GM12878 (cell line): ENCODE data around the gene SCAMP1. TPM values are rescaled to one million over a fixed set of nuclear protein-coding genes. Genes with fewer than 3 reads are reported as not detected.

Experiments used
- ATAC-seq: fragments of 200-7000 bp; cut with Tn5 transposase; 3 replicates; pipeline ENCODE4 v1.9.1; 2020; ENCODE audit warnings: mild to moderate bottlenecking, moderate library complexity
- BruUV-seq: library from RNA; stranded (reverse); fragments of 400-500 nt; replicated peaks from 2 replicates; lab custom pipeline; 2021; lab: Mats Ljungman, UMichigan
- CTCF ChIA-PET: fragments of 300-600 bp; sonication (Branson Sonifier 250); formaldehyde crosslinking; extraction: SDS; loops from one replicate; lab custom pipeline; 2021; ENCODE audit warnings: inconsistent platforms; lab: Yijun Ruan, JAX
- POLR2A ChIA-PET: fragments of 350-600 bp; formaldehyde crosslinking; extraction: SDS; loops from one replicate; lab custom pipeline; 2021; ENCODE audit warnings: inconsistent platforms; lab: Charles Lee
- RAD21 ChIA-PET: fragments of 300-600 bp; sonication (Branson Sonifier 250); formaldehyde crosslinking; loops from one replicate; lab custom pipeline; 2023; ENCODE audit warnings: antibody characterized with exemption; ENCODE audit not compliant: unreplicated experiment; lab: Charles Lee
- SMC1A ChIA-PET: fragments of 300-600 bp; sonication (Branson Sonifier 250); formaldehyde crosslinking; loops from one replicate; lab custom pipeline; 2023; ENCODE audit not compliant: unreplicated experiment, uncharacterized antibody; lab: Charles Lee
- DNase-seq: peaks from one replicate; pipeline ENCODE4 v3.0.0-alpha.2; 2011; ENCODE audit warnings: low read depth, low spot score
- FAIRE-seq: peaks from 3 replicates; lab custom pipeline; 2011; peaks lifted over from hg19 to GRCh38; lab: Jason Lieb, UNC
- H2AFZ ChIP-seq: 2 replicates; pipeline ENCODE4 v1.6.0; 2011; ENCODE audit warnings: low read depth, low read length, control low read depth; ENCODE audit not compliant: control insufficient read depth
- H3K27ac ChIP-seq: 2 replicates; pipeline ENCODE4 v1.5.1; 2011; ENCODE audit warnings: control low read depth; ENCODE audit not compliant: control insufficient read depth, insufficient read depth
- H3K27me3 ChIP-seq, 2 experiments: replicated peaks in 1 of 2; 2 replicates each; pipeline versions ENCODE4 v1.6.0 to v1.6.1; 2011; ENCODE audit warnings: low read length in 1 of 2; ENCODE audit not compliant: control insufficient read depth in 2 of 2, insufficient read depth in 2 of 2
- H3K36me3 ChIP-seq, 2 experiments: 2 replicates each; pipeline ENCODE4 v1.5.1; 2011; ENCODE audit warnings: low read length in 1 of 2; ENCODE audit not compliant: control insufficient read depth in 2 of 2, insufficient read depth in 2 of 2
- H3K4me1 ChIP-seq: 2 replicates; pipeline ENCODE4 v1.6.1; 2011; ENCODE audit warnings: mild to moderate bottlenecking, low read length, moderate library complexity, mixed read lengths; ENCODE audit not compliant: control insufficient read depth, insufficient read depth
- H3K4me2 ChIP-seq: 2 replicates; pipeline ENCODE4 v1.6.0; 2011; ENCODE audit warnings: control low read depth; ENCODE audit not compliant: control insufficient read depth, insufficient read depth
- H3K4me3 ChIP-seq: fragments of 200-600 bp; sonication (generic); 2 replicates; pipeline ENCODE4 v1.5.1; 2016
- H3K79me2 ChIP-seq: 2 replicates; pipeline ENCODE4 v1.6.0; 2011; ENCODE audit warnings: low read length; ENCODE audit not compliant: control insufficient read depth, insufficient read depth
- H3K9ac ChIP-seq: 2 replicates; pipeline ENCODE4 v1.8.0; 2011; ENCODE audit warnings: low read length, control low read depth, mixed read lengths; ENCODE audit not compliant: control insufficient read depth, insufficient read depth
- H3K9me3 ChIP-seq: replicated peaks from 3 replicates; pipeline ENCODE4 v1.5.1; 2011; ENCODE audit warnings: mild to moderate bottlenecking, low read length; ENCODE audit not compliant: control insufficient read depth, insufficient read depth
- H4K20me1 ChIP-seq: 2 replicates; pipeline ENCODE4 v1.6.0; 2011; ENCODE audit not compliant: control insufficient read depth, insufficient read depth
- ATF7 ChIP-seq: fragments of 450-650 bp; IDR thresholded peaks from 2 replicates; pipeline ENCODE4 v1.6.1; 2016; ENCODE audit warnings: low read depth, mild to moderate bottlenecking
- CREM ChIP-seq: IDR thresholded peaks from 2 replicates; pipeline ENCODE4 v1.6.1; 2014; ENCODE audit warnings: antibody characterized with exemption, low read depth
- DPF2 ChIP-seq: fragments of 450-650 bp; IDR thresholded peaks from 2 replicates; pipeline ENCODE4 v1.6.1; 2017; ENCODE audit warnings: mild to moderate bottlenecking
- JUNB ChIP-seq: IDR thresholded peaks from 2 replicates; pipeline ENCODE4 v1.6.1; 2016; ENCODE audit warnings: antibody characterized with exemption, mild to moderate bottlenecking
- MEF2A ChIP-seq: IDR thresholded peaks from 2 replicates; pipeline ENCODE4 v1.6.1; 2011; ENCODE audit warnings: low read depth, mild to moderate bottlenecking, low read length, moderate library complexity; ENCODE audit not compliant: insufficient read depth
- RCOR1 ChIP-seq: conservative IDR thresholded peaks from 2 replicates; pipeline ENCODE4 v1.6.1; 2012; ENCODE audit warnings: low read depth, low read length, improper control_type of control experiment
- RFX5 ChIP-seq: IDR thresholded peaks from 2 replicates; pipeline ENCODE4 v1.6.1; 2011; ENCODE audit warnings: low read depth, low read length, improper control_type of control experiment
- SMARCA5 ChIP-seq: fragments of 450-650 bp; IDR thresholded peaks from 2 replicates; pipeline ENCODE4 v1.6.1; 2017; ENCODE audit warnings: mild to moderate bottlenecking
- SUPT20H ChIP-seq: IDR thresholded peaks from 2 replicates; pipeline ENCODE4 v1.6.1; 2011; ENCODE audit warnings: low read depth, mild to moderate bottlenecking, low read length, moderate library complexity, borderline replicate concordance; ENCODE audit not compliant: control insufficient read depth
- ZBED1 ChIP-seq: IDR thresholded peaks from 2 replicates; pipeline ENCODE4 v1.6.1; 2016; ENCODE audit warnings: borderline replicate concordance
- ZBTB11 ChIP-seq: fragments of 450-650 bp; formaldehyde crosslinking; IDR thresholded peaks from 2 replicates; pipeline ENCODE4 v1.5.0; 2022; ENCODE audit warnings: mild to moderate bottlenecking, missing genetic modification characterization
- ZNF384 ChIP-seq: IDR thresholded peaks from 2 replicates; pipeline ENCODE4 v1.6.1; 2012; ENCODE audit warnings: low read depth, mild to moderate bottlenecking, low read length, improper control_type of control experiment, borderline replicate concordance
- ZNF687 ChIP-seq: fragments of 450-650 bp; IDR thresholded peaks from 2 replicates; pipeline ENCODE4 v1.6.1; 2017; ENCODE audit warnings: mild to moderate bottlenecking, moderate library complexity
- ZZZ3 ChIP-seq: IDR thresholded peaks from 2 replicates; pipeline ENCODE4 v1.6.1; 2011; ENCODE audit warnings: low read depth; ENCODE audit not compliant: control insufficient read depth, insufficient read length
- in situ Hi-C: fragments of 300-500 bp; cut with MboI; formaldehyde crosslinking; loops from 9 replicates; pipeline ENCODE4 v1.14.3; 2018; ENCODE audit warnings: mixed read lengths
- intact Hi-C: fragments of 100-400 bp; cut with micrococcal nuclease; formaldehyde crosslinking; loops from one replicate; pipeline ENCODE4 v1.14.2; 2022; ENCODE audit not compliant: unreplicated experiment
- polyA plus RNA-seq, 11 experiments: library from polyadenylated mRNA; depleted of rRNA in 4 of 11; unstranded in 6 of 11; stranded (reverse) in 5 of 11; fragments of >200 nt; fragmentation: Nextera tagmentation in 4 of 11; fragmentation: Illumina TruSeq in 1 of 11; extraction: Ambion mirVana in 4 of 11; extraction: Trizol in 1 of 11; gene quantifications; 1 replicate in 1 of 11; 2 replicates in 10 of 11; pipeline versions ENCODE4 v1.2.1 to v1.2.3, GENCODE V29; 2011 to 2016; ENCODE audit warnings: inconsistent platforms in 2 of 11, missing spikeins in 2 of 11, low read depth in 1 of 11
- total RNA-seq, 4 experiments: library from RNA; depleted of rRNA in 3 of 4; stranded (reverse); fragments of >200 nt in 3 of 4; fragmentation: Illumina TruSeq in 1 of 4; extraction: Trizol in 1 of 4; gene quantifications; 2 replicates each; pipeline versions ENCODE4 v1.2.1 to v1.2.3, GENCODE V29; 2013 to 2021

The SCAMP1 gene
- total and polyA plus RNA-seq, 10 of the 15 experiments (the other 5 are each of a cell fraction or from before 2014, with no cell fraction given): 6.4 to 27.9 (median 20.0) TPM

GRCh38 chr5:78420548-78420947 is 60.1 kb downstream of the SCAMP1 start:
- SMC1A ChIA-PET: interaction anchor here (0.7 to 3.2 kb wide), 8 partner anchors 10 to 99 kb away, joined by 3 to 15 read pairs (median 4); no protein-coding TSS in a partner anchor
- FAIRE-seq (no peak), DNase-seq (no peak), ATAC-seq (no peak)
- intact Hi-C loops (no loop called here), in situ Hi-C loops (no loop called here)
- H2AFZ ChIP-seq: no peak overlapping the region
- H3K4me3 ChIP-seq: no peak overlapping the region
- POLR2A ChIA-PET: interaction anchor here (0.8 to 1.0 kb wide), 2 partner anchors 10 to 13 kb away, joined by 3 read pairs; no protein-coding TSS in a partner anchor
- CTCF ChIA-PET: interaction anchor here (0.7 to 2.5 kb wide), 3 partner anchors 47 to 990 kb away, joined by 3 to 6 read pairs (median 4); no protein-coding TSS in a partner anchor
- RAD21 ChIA-PET: interaction anchor here (0.7 to 1.5 kb wide), 3 partner anchors 23 to 55 kb away, joined by 3 to 6 read pairs (median 4); no protein-coding TSS in a partner anchor
- peaks cover 0 to 3% of the 10 kb centered on the region in 2 experiments; a peak in 1 of 4 replicates for H3K36me3 ChIP-seq
- no peaks in the 10 kb centered on the region for H3K79me2 ChIP-seq
- H4K20me1 ChIP-seq: no peaks in the 10 kb centered on the region
- no peaks in the 10 kb centered on the region for H3K27me3 ChIP-seq
- no peak overlapping the region for H3K27ac ChIP-seq
- no TSS peak for BruUV-seq
- TF ChIP-seq JUNB (no peak), ZZZ3 (no peak), ZBED1 (no peak), ZBTB11 (no peak), RFX5 (no peak), CREM (no peak), SUPT20H (no peak), DPF2 (no peak), ATF7 (no peak), RCOR1 (no peak), ZNF384 (no peak), ZNF687 (no peak), MEF2A (no peak), SMARCA5 (no peak)
- no peaks in the 10 kb centered on the region for H3K4me1 ChIP-seq
- H3K4me2 ChIP-seq: no peak overlapping the region
- H3K9ac ChIP-seq: no peak overlapping the region
- no peaks in the 10 kb centered on the region for H3K9me3 ChIP-seq
